GM19025 (cell line): ENCODE measurements around the gene RFX2.
"Not testable (repeated sequence)": the region's sequence is repeated elsewhere in the genome, so short reads cannot be mapped to it uniquely, and the experiment has no call there.

Source experiments
- ATAC-seq: cut with Tn5 transposase; IDR thresholded peaks from one replicate; pipeline ENCODE4 v1.9.1; 2021; ENCODE audit warnings: mild to moderate bottlenecking, low read depth, moderate library complexity; ENCODE audit not compliant: unreplicated experiment

Gene RFX2

GRCh38 chr19:6020972-6021805, 89.1 kb downstream of the RFX2 start:
- no peak for ATAC-seq

- no peak for ATAC-seq
Measured at GRCh38 chr19:6020166-6020882, 90.0 kb downstream of the RFX2 start.

- ATAC-seq = no peak
Measured at GRCh38 chr19:6018786-6019185, 91.5 kb downstream of the RFX2 start.

- ATAC-seq = no peak
Measured at GRCh38 chr19:6017576-6017975, 92.7 kb downstream of the RFX2 start.

GRCh38 chr19:6015841-6016545, 94.3 kb downstream of the RFX2 start:
- ATAC-seq = no peak

- ATAC-seq = no peak
Measured at GRCh38 chr19:6014551-6015135, 95.7 kb downstream of the RFX2 start.

GRCh38 chr19:6012426-6013170, 97.7 kb downstream of the RFX2 start:
- no peak for ATAC-seq

- ATAC-seq = no peak
Measured at GRCh38 chr19:6011794-6012193, 98.5 kb downstream of the RFX2 start.

GRCh38 chr19:6011206-6011605, 99.1 kb downstream of the RFX2 start:
- ATAC-seq = no peak

GRCh38 chr19:6010107-6010506, 100.2 kb downstream of the RFX2 start:
- ATAC-seq = no peak

- no peak for ATAC-seq
Measured at GRCh38 chr19:6007866-6008265, 102.4 kb downstream of the RFX2 start.

- ATAC-seq = no peak
Measured at GRCh38 chr19:6006896-6007295, 103.4 kb downstream of the RFX2 start.

GRCh38 chr19:6006070-6006446, 104.2 kb downstream of the RFX2 start:
- not testable (repeated sequence) for ATAC-seq

GRCh38 chr19:6005321-6006069, 104.8 kb downstream of the RFX2 start:
- ATAC-seq = no peak

GRCh38 chr19:6003976-6004375, 106.3 kb downstream of the RFX2 start:
- no peak for ATAC-seq

- ATAC-seq = no peak
Measured at GRCh38 chr19:6002591-6002990, 107.7 kb downstream of the RFX2 start.

GRCh38 chr19:6000228-6000847, 110.0 kb downstream of the RFX2 start:
- ATAC-seq = no peak

- no peak for ATAC-seq
Measured at GRCh38 chr19:5999693-6000092, 110.6 kb downstream of the RFX2 start.

GRCh38 chr19:5997371-5997770, 112.9 kb downstream of the RFX2 start:
- ATAC-seq = no peak
